ENCODE results near the gene CRISP1. TPM values are rescaled to one million over a fixed set of nuclear protein-coding genes. Genes with fewer than 3 reads are reported as not detected.

CRISP1 gene
- total RNA-seq, 2 experiments from 2014 or later, result not detected

GRCh38 chr6:49833386-49833785 is 32.9 kb downstream of the CRISP1 start:
- ChIA-PET CTCF (no interaction called here), POLR2A (no interaction called here)
- Histone ChIP-seq H3K36me3 (ENCODE audit: insufficient read depth, low read length) (no peaks in the 10 kb centered on the region), H3K27ac (ENCODE audit: low read depth in 1 of 2, low read length in 2 of 2) (no peak overlapping the region), H3K4me3 (ENCODE audit: low read length) (no peak overlapping the region), H3K27me3 (ENCODE audit: control insufficient read depth in 1 of 2, insufficient read depth in 2 of 2, low read length in 2 of 2) (no peaks in the 10 kb centered on the region), H3K4me1 (ENCODE audit: insufficient read depth, low read length) (no peaks in the 10 kb centered on the region), H3K9me3 (ENCODE audit: control insufficient read depth in 1 of 2, insufficient read depth in 1 of 2, low read length in 2 of 2) (no peaks in the 10 kb centered on the region)
- H3K9me3 Mint-ChIP-seq, result peaks cover 2% of the 10 kb centered on the region
- DNase-seq (no peak), ATAC-seq (ENCODE audit: poor library complexity) (no peak)
- no peak overlapping the region for H3K4me3 Mint-ChIP-seq
- no peaks in the 10 kb centered on the region for H3K27me3 Mint-ChIP-seq
- TF ChIP-seq CTCF (IDR thresholded peaks at IDR 0.05), result no peak
- intact Hi-C loops (cut with DNase I, micrococcal nuclease), result no loop called here
- no peaks in the 10 kb centered on the region for H3K4me1 Mint-ChIP-seq (ENCODE audit: low read depth)
- no peak overlapping the region for H3K27ac Mint-ChIP-seq
- H3K36me3 Mint-ChIP-seq (ENCODE audit: low read depth), result no peaks in the 10 kb centered on the region

- intact Hi-C loops (cut with DNase I, micrococcal nuclease), result no loop called here
- no peaks in the 10 kb centered on the region for H3K9me3 Mint-ChIP-seq
- H3K4me1 Mint-ChIP-seq (ENCODE audit: low read depth), result no peaks in the 10 kb centered on the region
- no peaks in the 10 kb centered on the region for H3K27me3 ChIP-seq (ENCODE audit: control insufficient read depth in 1 of 2, insufficient read depth in 2 of 2, low read length in 2 of 2)
- no peaks in the 10 kb centered on the region for H3K9me3 ChIP-seq (ENCODE audit: control insufficient read depth in 1 of 2, insufficient read depth in 1 of 2, low read length in 2 of 2)
- ATAC-seq (ENCODE audit: poor library complexity), result no peak
- H3K4me3 Mint-ChIP-seq, result no peak overlapping the region
- no peak for DNase-seq
- H3K27ac ChIP-seq (ENCODE audit: low read depth in 1 of 2, low read length in 2 of 2), result no peak overlapping the region
- H3K4me1 ChIP-seq (ENCODE audit: insufficient read depth, low read length), result no peaks in the 10 kb centered on the region
- H3K27ac Mint-ChIP-seq, result no peak overlapping the region
- H3K36me3 ChIP-seq (ENCODE audit: insufficient read depth, low read length), result no peaks in the 10 kb centered on the region
- H3K36me3 Mint-ChIP-seq (ENCODE audit: low read depth), result no peaks in the 10 kb centered on the region
- TF ChIP-seq CTCF (IDR thresholded peaks at IDR 0.05), result no peak
- ChIA-PET CTCF (no interaction called here), POLR2A (no interaction called here)
- H3K27me3 Mint-ChIP-seq, result no peaks in the 10 kb centered on the region
- H3K4me3 ChIP-seq (ENCODE audit: low read length), result no peak overlapping the region
Measured at GRCh38 chr6:49826743-49827406, 39.5 kb downstream of the CRISP1 start.

- Mint-ChIP-seq H3K4me3 (no peak overlapping the region), H3K27ac (no peak overlapping the region), H3K27me3 (no peaks in the 10 kb centered on the region), H3K4me1 (ENCODE audit: low read depth) (no peaks in the 10 kb centered on the region), H3K9me3 (no peaks in the 10 kb centered on the region), H3K36me3 (ENCODE audit: low read depth) (no peaks in the 10 kb centered on the region)
- Histone ChIP-seq H3K4me1 (ENCODE audit: insufficient read depth, low read length) (no peaks in the 10 kb centered on the region), H3K36me3 (ENCODE audit: insufficient read depth, low read length) (no peaks in the 10 kb centered on the region), H3K4me3 (ENCODE audit: low read length) (no peak overlapping the region), H3K27me3 (ENCODE audit: control insufficient read depth in 1 of 2, insufficient read depth in 2 of 2, low read length in 2 of 2) (no peaks in the 10 kb centered on the region), H3K9me3 (ENCODE audit: control insufficient read depth in 1 of 2, insufficient read depth in 1 of 2, low read length in 2 of 2) (no peaks in the 10 kb centered on the region), H3K27ac (ENCODE audit: low read depth in 1 of 2, low read length in 2 of 2) (no peak overlapping the region)
- ChIA-PET CTCF (no interaction called here), POLR2A (no interaction called here)
- intact Hi-C loops (cut with DNase I, micrococcal nuclease), result no loop called here
- ATAC-seq (ENCODE audit: poor library complexity), result no peak
- no peak for TF ChIP-seq CTCF (IDR thresholded peaks at IDR 0.05)
- no peak for DNase-seq
Measured at GRCh38 chr6:49815166-49815565, 51.2 kb downstream of the CRISP1 start.

Data from CD4-positive, alpha-beta T cell (primary cell).